ENCODE data around the gene CHRNA5.

- TF ChIP-seq CTCF (IDR thresholded peaks at IDR 0.05; ENCODE audit: low read length) (no peak), EZH2phosphoT487 (IDR thresholded peaks at IDR 0.05; ENCODE audit: low read length) (no peak)
Measured at GRCh38 chr15:78617516-78617915, 52.2 kb downstream of the CHRNA5 start.

Data from MM.1S (cell line).